ENCODE measurements around the gene MVB12A. TPM values are rescaled to one million over a fixed set of nuclear protein-coding genes. Genes with fewer than 3 reads are reported as not detected.

MVB12A gene
- total RNA-seq, 4 donors from 2014 or later, result 30.8 to 44.7 (median 37.7) TPM

GRCh38 chr19:17380426-17381138, 39.3 kb upstream of the MVB12A start:
- Histone ChIP-seq H3K9me3 (no peaks in the 10 kb centered on the region), H3K27ac (no peak overlapping the region), H3K4me1 (peaks cover 0 to 8% (median 0%) of the 10 kb centered on the region in 3 donors), H3K36me3 (no peaks in the 10 kb centered on the region), H3K4me3 (no peak overlapping the region), H3K27me3 (peaks cover 28% of the 10 kb centered on the region)
- ATAC-seq, result no peak
- TF ChIP-seq POLR2A (IDR thresholded peaks at IDR 0.05) (no peak), EP300 (IDR thresholded peaks at IDR 0.05) (no peak), POLR2AphosphoS5 (IDR thresholded peaks at IDR 0.05) (no peak), CTCF (IDR thresholded peaks at IDR 0.05) (no peak)
- WGBS, 2 donors (ENCODE audit: low coverage in 1 of 2), result 90 to 92% methylated on average over 1 to 5 of the region's 5 CpGs

GRCh38 chr19:17385878-17386611, 33.8 kb upstream of the MVB12A start:
- no peak overlapping the region for H3K27ac ChIP-seq
- TF ChIP-seq POLR2AphosphoS5 (IDR thresholded peaks at IDR 0.05) (no peak), POLR2A (IDR thresholded peaks at IDR 0.05) (no peak), CTCF (IDR thresholded peaks at IDR 0.05) (peak in 3 of 4 experiments; percentile 80 to 89 (median 84))
- 44 to 54% methylated on average over 5 to 7 of the region's 20 CpGs for WGBS, 2 donors (ENCODE audit: low coverage in 1 of 2)
- no peaks in the 10 kb centered on the region for H3K36me3 ChIP-seq
- peaks cover 23% of the 10 kb centered on the region for H3K27me3 ChIP-seq
- no peak overlapping the region for H3K4me3 ChIP-seq
- H3K9me3 ChIP-seq, result peaks cover 0 to 15% (median 0%) of the 10 kb centered on the region in 3 donors
- H3K4me1 ChIP-seq, result peaks cover 0 to 11% (median 0%) of the 10 kb centered on the region in 3 donors
- peak; percentile 39 for ATAC-seq

GRCh38 chr19:17389288-17389687, 30.6 kb upstream of the MVB12A start:
- TF ChIP-seq POLR2A (IDR thresholded peaks at IDR 0.05), result no peak
- TF ChIP-seq POLR2AphosphoS5 (IDR thresholded peaks at IDR 0.05), result no peak
- no peak for TF ChIP-seq CTCF (IDR thresholded peaks at IDR 0.05)
- no peak for TF ChIP-seq EP300 (IDR thresholded peaks at IDR 0.05)
- Histone ChIP-seq H3K4me1 (peaks cover 0 to 29% (median 7%) of the 10 kb centered on the region in 3 donors), H3K27me3 (peaks cover 56% of the 10 kb centered on the region), H3K36me3 (no peaks in the 10 kb centered on the region), H3K9me3 (peaks cover 0 to 15% (median 0%) of the 10 kb centered on the region in 3 donors), H3K27ac (no peak overlapping the region), H3K4me3 (no peak overlapping the region)
- no peak for ATAC-seq
- WGBS, 2 donors (ENCODE audit: low coverage in 1 of 2), result 29 to 63% methylated on average over 1 of the region's 1 CpG

GRCh38 chr19:17389957-17390664, 29.7 kb upstream of the MVB12A start:
- H3K4me1 ChIP-seq, result peaks cover 0 to 37% (median 7%) of the 10 kb centered on the region in 3 donors
- WGBS, 2 donors (ENCODE audit: low coverage in 1 of 2), result 57% methylated on average over 3 of the region's 37 CpGs; no CpG with 5 or more reads in 1 of the 2 donors
- ATAC-seq, result no peak
- H3K36me3 ChIP-seq, result no peaks in the 10 kb centered on the region
- TF ChIP-seq POLR2AphosphoS5 (IDR thresholded peaks at IDR 0.05) (no peak), CTCF (IDR thresholded peaks at IDR 0.05) (no peak), POLR2A (IDR thresholded peaks at IDR 0.05) (no peak), EP300 (IDR thresholded peaks at IDR 0.05) (no peak)
- peaks cover 64% of the 10 kb centered on the region for H3K27me3 ChIP-seq
- peak overlapping the region; percentile 11 to 49 for H3K4me3 ChIP-seq
- peak overlapping the region in 1 of 4 donors; percentile 23 for H3K27ac ChIP-seq
- H3K9me3 ChIP-seq, result peaks cover 0 to 15% (median 0%) of the 10 kb centered on the region in 3 donors
